SK-N-SH (cell line): ENCODE measurements around the gene HPRT1. TPM values are rescaled to one million over a fixed set of nuclear protein-coding genes. Genes with fewer than 3 reads are reported as not detected.

Source experiments
- CTCF ChIA-PET: fragments of 300-600, 350-600 bp; formaldehyde crosslinking; extraction: SDS; loops from one replicate; lab custom pipeline; 2021; lab: Yijun Ruan, JAX
- POLR2A ChIA-PET: fragments of 350-600 bp; sonication (Branson Sonifier 250); formaldehyde crosslinking; extraction: SDS; loops from one replicate; lab custom pipeline; 2020; ENCODE audit warnings: antibody characterized with exemption, inconsistent platforms; lab: Yijun Ruan, JAX
- DNase-seq: peaks from one replicate; pipeline ENCODE4 v3.0.0; 2012
- H2AFZ ChIP-seq: fragments of 200-600 bp; sonication (generic); 2 replicates; pipeline ENCODE4 v1.8.1; 2016; ENCODE audit warnings: antibody characterized with exemption, mild to moderate bottlenecking, low read depth
- H3F3A ChIP-seq: fragments of 200-600 bp; sonication (generic); replicated peaks from 2 replicates; pipeline ENCODE3; 2016; ENCODE audit warnings: antibody characterized with exemption, mild to moderate bottlenecking; ENCODE audit not compliant: insufficient read depth
- H3K27ac ChIP-seq, 2 experiments: fragments of 200-500 bp in 1 of 2; fragments of 200-600 bp in 1 of 2; sonication (Bioruptor generic) in 1 of 2; sonication (generic), shearing (Covaris generic) in 1 of 2; 2 replicates each; pipeline versions ENCODE4 v1.5.1 to v1.6.1; 2014 to 2016; ENCODE audit warnings: low read depth in 2 of 2, inconsistent platforms in 1 of 2, low read length in 1 of 2, mild to moderate bottlenecking in 1 of 2, mixed read lengths in 1 of 2
- H3K27me3 ChIP-seq: fragments of 200-600 bp; sonication (generic), shearing (Covaris generic); 2 replicates; pipeline ENCODE4 v1.6.1; 2016; ENCODE audit warnings: mixed run types; ENCODE audit not compliant: insufficient read depth
- H3K36me3 ChIP-seq, 2 experiments: fragments of 200-500 bp in 1 of 2; fragments of 200-600 bp in 1 of 2; sonication (Bioruptor generic) in 1 of 2; sonication (generic) in 1 of 2; replicated peaks in 1 of 2; 2 replicates each; pipeline versions ENCODE3 to v1.5.1; 2014 to 2016; ENCODE audit warnings: low read length in 1 of 2, mild to moderate bottlenecking in 1 of 2; ENCODE audit not compliant: insufficient read depth in 2 of 2, control insufficient read depth in 1 of 2
- H3K4me1 ChIP-seq, 2 experiments: fragments of 200-500 bp in 1 of 2; fragments of 200-600 bp in 1 of 2; sonication (Bioruptor generic) in 1 of 2; sonication (generic), shearing (Covaris generic) in 1 of 2; 2 replicates each; pipeline versions ENCODE4 v1.5.1 to v1.6.1; 2014 to 2016; ENCODE audit warnings: low read depth in 1 of 2, low read length in 1 of 2, mixed run types in 1 of 2; ENCODE audit not compliant: insufficient read depth in 2 of 2, control insufficient read depth in 1 of 2
- H3K4me2 ChIP-seq: fragments of 200-600 bp; sonication (generic), shearing (Covaris generic); 2 replicates; pipeline ENCODE4 v1.6.1; 2017; ENCODE audit warnings: mixed run types
- H3K4me3 ChIP-seq, 2 experiments: fragments of 200-500 bp in 1 of 2; fragments of 200-600 bp in 1 of 2; sonication (Bioruptor generic) in 1 of 2; sonication (generic), shearing (Covaris generic) in 1 of 2; 2 replicates each; pipeline versions ENCODE4 v1.5.1 to v1.8.1; 2014 to 2016; ENCODE audit warnings: low read depth in 2 of 2, inconsistent platforms in 1 of 2, low read length in 1 of 2, mild to moderate bottlenecking in 1 of 2, mixed read lengths in 1 of 2, moderate library complexity in 1 of 2
- H3K79me2 ChIP-seq: fragments of 200-600 bp; sonication (generic); 2 replicates; pipeline ENCODE4 v1.8.1; 2017; ENCODE audit warnings: mild to moderate bottlenecking; ENCODE audit not compliant: insufficient read depth
- H3K9ac ChIP-seq: fragments of 200-600 bp; sonication (generic); 2 replicates; pipeline ENCODE4 v1.6.1; 2017; ENCODE audit warnings: mixed run types
- H3K9me2 ChIP-seq: fragments of 200-600 bp; sonication (generic); 2 replicates; pipeline ENCODE4 v1.6.1; 2017; ENCODE audit warnings: mixed run types
- H3K9me3 ChIP-seq: fragments of 200-600 bp; sonication (generic); 2 replicates; pipeline ENCODE4 v1.6.1; 2017; ENCODE audit warnings: mixed run types, mild to moderate bottlenecking, moderate library complexity
- H4K20me1 ChIP-seq: fragments of 200-600 bp; sonication (generic); 2 replicates; pipeline ENCODE4 v1.6.1; 2017; ENCODE audit warnings: mild to moderate bottlenecking, mixed run types; ENCODE audit not compliant: insufficient read depth
- CHD2 ChIP-seq: fragments of 150-350 bp; IDR thresholded peaks from 2 replicates; pipeline ENCODE4 v1.6.1; 2018; ENCODE audit warnings: low read length; ENCODE audit not compliant: partially characterized antibody
- FOXJ3 ChIP-seq: sonication (generic); formaldehyde crosslinking; IDR thresholded peaks from 2 replicates; pipeline ENCODE4 v1.5.1; 2020; ENCODE audit warnings: mild to moderate bottlenecking, missing genetic modification reagents
- FOXM1 ChIP-seq: IDR thresholded peaks from 2 replicates; pipeline ENCODE4 v1.4.0; 2012; ENCODE audit warnings: low read depth, mild to moderate bottlenecking
- GATA2 ChIP-seq: sonication (generic); formaldehyde crosslinking; IDR thresholded peaks from 2 replicates; pipeline ENCODE4 v1.5.0; 2020; ENCODE audit warnings: mild to moderate bottlenecking, missing genetic modification reagents
- JUND ChIP-seq: IDR thresholded peaks from 2 replicates; pipeline ENCODE4 v1.4.0; 2012
- MEF2A ChIP-seq: IDR thresholded peaks from 2 replicates; pipeline ENCODE4 v1.4.0; 2012; ENCODE audit warnings: low read depth, borderline replicate concordance
- NFIC ChIP-seq: IDR thresholded peaks from 2 replicates; pipeline ENCODE4 v1.4.0; 2012; ENCODE audit warnings: borderline replicate concordance
- NRF1 ChIP-seq: IDR thresholded peaks from 2 replicates; pipeline ENCODE4 v1.6.1; 2012; ENCODE audit warnings: low read depth, mild to moderate bottlenecking, low read length
- RAD21 ChIP-seq: IDR thresholded peaks from 2 replicates; pipeline ENCODE4 v1.6.1; 2012; ENCODE audit warnings: mild to moderate bottlenecking, low read length
- RCOR1 ChIP-seq: fragments of 150-350 bp; IDR thresholded peaks from 2 replicates; pipeline ENCODE4 v1.6.1; 2017; ENCODE audit warnings: antibody characterized with exemption, low read length
- RFX5 ChIP-seq: IDR thresholded peaks from 2 replicates; pipeline ENCODE4 v1.6.1; 2012; ENCODE audit warnings: mild to moderate bottlenecking, improper control_type of control experiment, low read length
- SIN3A ChIP-seq: IDR thresholded peaks from 2 replicates; pipeline ENCODE4 v1.6.1; 2012; ENCODE audit warnings: low read depth, mild to moderate bottlenecking, low read length, moderate library complexity, borderline replicate concordance
- SMC3 ChIP-seq: IDR thresholded peaks from 2 replicates; pipeline ENCODE4 v1.6.1; 2012; ENCODE audit warnings: low read depth, low read length, improper control_type of control experiment
- TAF1 ChIP-seq: IDR thresholded peaks from 2 replicates; pipeline ENCODE4 v1.6.1; 2012; ENCODE audit warnings: low read depth, mild to moderate bottlenecking, low read length, moderate library complexity, borderline replicate concordance
- TCF12 ChIP-seq: IDR thresholded peaks from 2 replicates; pipeline ENCODE4 v1.4.0; 2012
- TEAD4 ChIP-seq: IDR thresholded peaks from 2 replicates; pipeline ENCODE4 v1.4.0; 2012; ENCODE audit warnings: mild to moderate bottlenecking, borderline replicate concordance; ENCODE audit not compliant: insufficient read depth
- YY1 ChIP-seq: IDR thresholded peaks from 2 replicates; pipeline ENCODE4 v1.4.0; 2012; ENCODE audit warnings: low read depth, mild to moderate bottlenecking
- WGBS: methylation state at CpG from one replicate; pipeline ENCODE4 v1.1.6; 2017; ENCODE audit warnings: low lambda C conversion rate; 5-methylcytosine and 5-hydroxymethylcytosine counted together
- polyA plus RNA-seq, 3 experiments: library from polyadenylated mRNA; depleted of rRNA; stranded (reverse); fragments of >200 nt; gene quantifications; 2 replicates each; pipeline ENCODE4 v1.2.3, GENCODE V29; 2012
- TF ChIP-seq, protein P1 (sequence below): fragments of 150-350 bp; IDR thresholded peaks from 2 replicates; pipeline ENCODE4 v1.6.1; 2016; ENCODE audit warnings: mild to moderate bottlenecking, low read depth, low read length
- TF ChIP-seq, protein P2 (sequence below): IDR thresholded peaks from 2 replicates; pipeline ENCODE4 v1.4.0; 2012; ENCODE audit warnings: low read depth, borderline replicate concordance
- TF ChIP-seq, protein P3 (sequence below): IDR thresholded peaks from 2 replicates; pipeline ENCODE4 v1.4.0; 2012; ENCODE audit warnings: low read depth, borderline replicate concordance
- TF ChIP-seq, protein P4 (sequence below): IDR thresholded peaks from 2 replicates; pipeline ENCODE4; 2012
- TF ChIP-seq, protein P5 (sequence below): fragments of 200-600 bp; sonication (generic); IDR thresholded peaks from 2 replicates; pipeline ENCODE4 v1.6.1; 2017; ENCODE audit warnings: antibody characterized with exemption, mild to moderate bottlenecking, moderate library complexity
- TF ChIP-seq, protein P6 (sequence below): IDR thresholded peaks from 2 replicates; pipeline ENCODE4 v1.6.1; 2012; ENCODE audit warnings: mild to moderate bottlenecking, low read depth, low read length, moderate library complexity

Gene HPRT1
- polyA plus RNA-seq, 1 of the 3 experiments (the other 2 are of a cell fraction), result 42.3 TPM

DNA sequence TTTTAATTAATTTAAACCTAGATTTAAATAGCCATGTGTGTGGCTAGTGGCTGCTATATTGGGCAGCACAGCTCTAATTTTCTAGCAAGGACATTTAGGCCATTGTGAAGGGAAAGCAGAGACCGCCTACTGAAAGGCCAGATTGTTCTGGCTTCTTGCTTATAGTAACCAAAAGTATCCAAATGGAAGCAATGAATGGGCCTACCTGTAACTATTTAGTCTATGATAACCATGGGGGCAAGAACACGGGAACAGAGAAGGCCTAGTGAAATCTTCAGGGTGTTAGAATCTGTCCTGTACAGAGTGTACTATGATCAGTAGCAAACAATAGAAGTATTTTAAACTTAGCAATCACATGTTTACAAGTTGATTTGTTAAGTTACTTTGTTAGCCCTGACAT is 16.5 kb upstream of the HPRT1 start (continued):
- TF ChIP-seq, protein P1, sequence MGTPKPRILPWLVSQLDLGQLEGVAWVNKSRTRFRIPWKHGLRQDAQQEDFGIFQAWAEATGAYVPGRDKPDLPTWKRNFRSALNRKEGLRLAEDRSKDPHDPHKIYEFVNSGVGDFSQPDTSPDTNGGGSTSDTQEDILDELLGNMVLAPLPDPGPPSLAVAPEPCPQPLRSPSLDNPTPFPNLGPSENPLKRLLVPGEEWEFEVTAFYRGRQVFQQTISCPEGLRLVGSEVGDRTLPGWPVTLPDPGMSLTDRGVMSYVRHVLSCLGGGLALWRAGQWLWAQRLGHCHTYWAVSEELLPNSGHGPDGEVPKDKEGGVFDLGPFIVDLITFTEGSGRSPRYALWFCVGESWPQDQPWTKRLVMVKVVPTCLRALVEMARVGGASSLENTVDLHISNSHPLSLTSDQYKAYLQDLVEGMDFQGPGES, result no peak
- no peak for TF ChIP-seq JUND
- no peak for TF ChIP-seq CHD2
- TF ChIP-seq, protein P2, sequence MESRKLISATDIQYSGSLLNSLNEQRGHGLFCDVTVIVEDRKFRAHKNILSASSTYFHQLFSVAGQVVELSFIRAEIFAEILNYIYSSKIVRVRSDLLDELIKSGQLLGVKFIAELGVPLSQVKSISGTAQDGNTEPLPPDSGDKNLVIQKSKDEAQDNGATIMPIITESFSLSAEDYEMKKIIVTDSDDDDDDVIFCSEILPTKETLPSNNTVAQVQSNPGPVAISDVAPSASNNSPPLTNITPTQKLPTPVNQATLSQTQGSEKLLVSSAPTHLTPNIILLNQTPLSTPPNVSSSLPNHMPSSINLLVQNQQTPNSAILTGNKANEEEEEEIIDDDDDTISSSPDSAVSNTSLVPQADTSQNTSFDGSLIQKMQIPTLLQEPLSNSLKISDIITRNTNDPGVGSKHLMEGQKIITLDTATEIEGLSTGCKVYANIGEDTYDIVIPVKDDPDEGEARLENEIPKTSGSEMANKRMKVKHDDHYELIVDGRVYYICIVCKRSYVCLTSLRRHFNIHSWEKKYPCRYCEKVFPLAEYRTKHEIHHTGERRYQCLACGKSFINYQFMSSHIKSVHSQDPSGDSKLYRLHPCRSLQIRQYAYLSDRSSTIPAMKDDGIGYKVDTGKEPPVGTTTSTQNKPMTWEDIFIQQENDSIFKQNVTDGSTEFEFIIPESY, result no peak
- TF ChIP-seq SIN3A, result no peak
- TF ChIP-seq RFX5, result no peak

DNA sequence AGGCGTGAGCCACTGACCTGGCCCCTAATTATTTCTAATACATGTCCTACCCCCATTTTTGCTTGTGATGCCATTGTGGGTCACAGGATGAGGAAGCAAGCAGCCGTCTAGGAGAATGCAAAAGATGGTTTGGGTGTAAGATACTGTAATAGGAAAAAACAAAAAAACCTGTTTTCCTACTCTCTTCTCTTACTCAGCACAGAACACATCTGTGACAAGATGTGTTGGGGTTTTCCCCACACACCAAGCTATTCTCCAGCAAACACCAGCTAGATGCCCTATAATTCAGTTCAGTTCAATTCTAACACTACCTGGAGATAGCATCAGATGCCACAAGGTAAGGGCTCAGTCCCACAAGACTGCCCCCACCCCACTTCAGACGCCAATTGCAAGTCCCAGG is 15.3 kb upstream of the HPRT1 start:
- Histone ChIP-seq H3K27ac (no peak overlapping the region), H3K9ac (no peak overlapping the region), H3F3A (no peaks in the 10 kb centered on the region), H2AFZ (no peak overlapping the region), H4K20me1 (no peaks in the 10 kb centered on the region), H3K9me2 (no peaks in the 10 kb centered on the region), H3K4me2 (no peak overlapping the region), H3K4me1 (no peaks in the 10 kb centered on the region), H3K27me3 (no peaks in the 10 kb centered on the region), H3K79me2 (no peaks in the 10 kb centered on the region), H3K36me3 (no peaks in the 10 kb centered on the region), H3K9me3 (no peaks in the 10 kb centered on the region), H3K4me3 (no peak overlapping the region)
- DNase-seq, result no peak
- ChIA-PET CTCF (interaction anchor here (1.2 to 1.3 kb wide), 2 partner anchors 20 to 76 kb away, joined by 3 read pairs; no protein-coding TSS in a partner anchor), POLR2A (no interaction called here)
- 48% methylated on average over 3 of the region's 3 CpGs for WGBS
- TF ChIP-seq RFX5, result no peak
- TF ChIP-seq, protein P3, sequence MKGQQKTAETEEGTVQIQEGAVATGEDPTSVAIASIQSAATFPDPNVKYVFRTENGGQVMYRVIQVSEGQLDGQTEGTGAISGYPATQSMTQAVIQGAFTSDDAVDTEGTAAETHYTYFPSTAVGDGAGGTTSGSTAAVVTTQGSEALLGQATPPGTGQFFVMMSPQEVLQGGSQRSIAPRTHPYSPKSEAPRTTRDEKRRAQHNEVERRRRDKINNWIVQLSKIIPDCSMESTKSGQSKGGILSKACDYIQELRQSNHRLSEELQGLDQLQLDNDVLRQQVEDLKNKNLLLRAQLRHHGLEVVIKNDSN, result no peak
- no peak for TF ChIP-seq NRF1
- TF ChIP-seq FOXM1, result no peak
- TF ChIP-seq, protein P4, sequence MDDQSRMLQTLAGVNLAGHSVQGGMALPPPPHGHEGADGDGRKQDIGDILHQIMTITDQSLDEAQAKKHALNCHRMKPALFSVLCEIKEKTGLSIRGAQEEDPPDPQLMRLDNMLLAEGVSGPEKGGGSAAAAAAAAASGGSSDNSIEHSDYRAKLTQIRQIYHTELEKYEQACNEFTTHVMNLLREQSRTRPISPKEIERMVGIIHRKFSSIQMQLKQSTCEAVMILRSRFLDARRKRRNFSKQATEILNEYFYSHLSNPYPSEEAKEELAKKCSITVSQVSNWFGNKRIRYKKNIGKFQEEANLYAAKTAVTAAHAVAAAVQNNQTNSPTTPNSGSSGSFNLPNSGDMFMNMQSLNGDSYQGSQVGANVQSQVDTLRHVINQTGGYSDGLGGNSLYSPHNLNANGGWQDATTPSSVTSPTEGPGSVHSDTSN, result no peak
- TF ChIP-seq TCF12, result no peak
- no peak for TF ChIP-seq RCOR1
- no peak for TF ChIP-seq YY1
- TF ChIP-seq, protein P5, sequence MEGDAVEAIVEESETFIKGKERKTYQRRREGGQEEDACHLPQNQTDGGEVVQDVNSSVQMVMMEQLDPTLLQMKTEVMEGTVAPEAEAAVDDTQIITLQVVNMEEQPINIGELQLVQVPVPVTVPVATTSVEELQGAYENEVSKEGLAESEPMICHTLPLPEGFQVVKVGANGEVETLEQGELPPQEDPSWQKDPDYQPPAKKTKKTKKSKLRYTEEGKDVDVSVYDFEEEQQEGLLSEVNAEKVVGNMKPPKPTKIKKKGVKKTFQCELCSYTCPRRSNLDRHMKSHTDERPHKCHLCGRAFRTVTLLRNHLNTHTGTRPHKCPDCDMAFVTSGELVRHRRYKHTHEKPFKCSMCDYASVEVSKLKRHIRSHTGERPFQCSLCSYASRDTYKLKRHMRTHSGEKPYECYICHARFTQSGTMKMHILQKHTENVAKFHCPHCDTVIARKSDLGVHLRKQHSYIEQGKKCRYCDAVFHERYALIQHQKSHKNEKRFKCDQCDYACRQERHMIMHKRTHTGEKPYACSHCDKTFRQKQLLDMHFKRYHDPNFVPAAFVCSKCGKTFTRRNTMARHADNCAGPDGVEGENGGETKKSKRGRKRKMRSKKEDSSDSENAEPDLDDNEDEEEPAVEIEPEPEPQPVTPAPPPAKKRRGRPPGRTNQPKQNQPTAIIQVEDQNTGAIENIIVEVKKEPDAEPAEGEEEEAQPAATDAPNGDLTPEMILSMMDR, result no peak
- no peak for TF ChIP-seq SIN3A
- no peak for TF ChIP-seq MEF2A
- no peak for TF ChIP-seq NFIC
- no peak for TF ChIP-seq JUND
- no peak for TF ChIP-seq SMC3
- TF ChIP-seq TAF1, result no peak
- TF ChIP-seq GATA2 (CRISPR knock-in tag), result no peak
- no peak for TF ChIP-seq TEAD4
- TF ChIP-seq RAD21, result no peak
- TF ChIP-seq FOXJ3, result no peak
- TF ChIP-seq, protein P6, sequence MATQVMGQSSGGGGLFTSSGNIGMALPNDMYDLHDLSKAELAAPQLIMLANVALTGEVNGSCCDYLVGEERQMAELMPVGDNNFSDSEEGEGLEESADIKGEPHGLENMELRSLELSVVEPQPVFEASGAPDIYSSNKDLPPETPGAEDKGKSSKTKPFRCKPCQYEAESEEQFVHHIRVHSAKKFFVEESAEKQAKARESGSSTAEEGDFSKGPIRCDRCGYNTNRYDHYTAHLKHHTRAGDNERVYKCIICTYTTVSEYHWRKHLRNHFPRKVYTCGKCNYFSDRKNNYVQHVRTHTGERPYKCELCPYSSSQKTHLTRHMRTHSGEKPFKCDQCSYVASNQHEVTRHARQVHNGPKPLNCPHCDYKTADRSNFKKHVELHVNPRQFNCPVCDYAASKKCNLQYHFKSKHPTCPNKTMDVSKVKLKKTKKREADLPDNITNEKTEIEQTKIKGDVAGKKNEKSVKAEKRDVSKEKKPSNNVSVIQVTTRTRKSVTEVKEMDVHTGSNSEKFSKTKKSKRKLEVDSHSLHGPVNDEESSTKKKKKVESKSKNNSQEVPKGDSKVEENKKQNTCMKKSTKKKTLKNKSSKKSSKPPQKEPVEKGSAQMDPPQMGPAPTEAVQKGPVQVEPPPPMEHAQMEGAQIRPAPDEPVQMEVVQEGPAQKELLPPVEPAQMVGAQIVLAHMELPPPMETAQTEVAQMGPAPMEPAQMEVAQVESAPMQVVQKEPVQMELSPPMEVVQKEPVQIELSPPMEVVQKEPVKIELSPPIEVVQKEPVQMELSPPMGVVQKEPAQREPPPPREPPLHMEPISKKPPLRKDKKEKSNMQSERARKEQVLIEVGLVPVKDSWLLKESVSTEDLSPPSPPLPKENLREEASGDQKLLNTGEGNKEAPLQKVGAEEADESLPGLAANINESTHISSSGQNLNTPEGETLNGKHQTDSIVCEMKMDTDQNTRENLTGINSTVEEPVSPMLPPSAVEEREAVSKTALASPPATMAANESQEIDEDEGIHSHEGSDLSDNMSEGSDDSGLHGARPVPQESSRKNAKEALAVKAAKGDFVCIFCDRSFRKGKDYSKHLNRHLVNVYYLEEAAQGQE, result no peak
